Fibroblast of the conjunctiva (primary cell): ENCODE data around the gene CEP57.

Experiments
- DNase-seq: peaks from one replicate; pipeline ENCODE4 v3.0.0-alpha.2; 2010; ENCODE audit warnings: low read depth

Gene CEP57

DNA sequence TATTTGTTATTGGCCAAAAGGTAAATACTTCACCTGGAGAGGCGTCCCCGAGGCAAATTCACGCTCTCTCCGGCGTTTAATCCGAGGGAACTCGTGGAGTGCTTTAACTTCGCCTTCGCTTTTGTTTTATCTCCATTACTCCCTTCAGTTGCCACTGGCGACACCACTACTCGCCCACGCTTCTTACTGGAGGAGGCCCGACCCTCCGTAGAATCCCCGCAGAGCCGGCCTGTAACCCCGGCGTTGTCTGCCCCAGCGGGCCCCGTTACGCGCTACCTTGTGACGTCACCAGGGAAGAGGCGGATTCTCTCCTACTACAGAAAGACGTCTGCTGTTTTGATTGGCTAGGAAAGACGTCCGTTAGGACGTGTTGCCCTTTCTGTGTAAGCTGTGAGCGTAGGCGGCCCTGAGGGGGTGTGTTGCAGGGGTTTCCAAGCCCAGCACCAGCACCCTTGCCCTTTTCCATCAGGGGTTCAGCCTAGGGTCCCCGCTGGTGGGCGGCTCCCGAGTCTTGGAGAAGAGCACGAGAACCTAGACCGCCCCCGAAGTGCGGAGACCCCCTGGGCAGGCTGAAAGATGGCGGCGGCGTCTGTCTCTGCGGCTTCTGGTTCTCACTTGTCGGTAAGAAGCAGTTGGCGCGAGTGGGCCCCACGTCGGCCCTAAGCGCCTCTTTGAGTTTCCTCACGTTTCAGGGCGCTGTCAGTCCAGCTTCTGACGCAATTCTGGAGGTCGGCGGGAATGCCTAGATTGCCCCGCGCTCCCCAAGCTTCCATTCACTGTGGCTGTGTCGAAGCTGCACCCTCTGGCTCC lies at the start of gene CEP57:
CEP57 (plus strand) TSS at position 376 of the 810 bp plus-strand sequence; CDS start at position 577, 201 bp downstream.
- peak; percentile 98 for DNase-seq

DNA sequence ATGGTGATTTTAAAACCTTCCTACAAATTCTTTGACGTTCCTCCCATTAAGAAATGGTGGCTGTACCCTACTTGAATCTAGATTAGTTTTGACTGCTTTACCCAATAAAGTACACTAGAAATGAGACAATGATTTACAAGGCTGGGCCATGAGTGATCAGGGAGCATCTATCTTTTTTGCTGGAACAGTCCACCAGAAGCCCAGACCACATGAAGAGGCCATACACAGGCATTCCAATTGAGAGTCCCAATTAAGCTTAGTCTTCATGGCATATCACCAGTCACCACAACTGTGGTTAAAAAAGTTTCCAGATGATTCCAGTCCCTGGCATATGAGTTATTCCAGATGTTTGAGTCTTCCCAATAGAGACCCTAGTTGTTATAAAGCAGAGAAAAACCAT lies 40.2 kb upstream of the CEP57 start:
- no peak for DNase-seq

DNA sequence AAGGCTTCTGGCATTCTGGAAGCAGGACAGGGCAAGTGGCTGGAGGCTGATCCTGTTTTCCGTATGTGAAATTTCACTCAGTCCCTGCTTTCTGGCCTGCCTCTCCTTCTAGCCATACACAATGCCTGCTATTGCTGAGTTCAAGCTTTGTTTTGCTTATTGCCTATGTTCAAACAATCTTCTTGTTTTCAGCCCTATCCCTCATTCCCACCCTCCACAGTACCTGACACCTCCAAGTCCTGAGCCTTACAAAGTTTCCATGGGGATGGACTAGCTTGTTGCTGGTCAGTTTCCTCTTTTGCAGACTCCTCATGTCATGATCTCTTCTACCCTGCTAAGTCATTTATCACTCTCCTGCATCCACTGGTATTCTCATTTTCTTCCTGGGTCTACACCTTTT lies 38.8 kb upstream of the CEP57 start:
- no peak for DNase-seq

GRCh38 chr11:95760941-95761340 lies 29.4 kb upstream of the CEP57 start:
- no peak for DNase-seq

DNA sequence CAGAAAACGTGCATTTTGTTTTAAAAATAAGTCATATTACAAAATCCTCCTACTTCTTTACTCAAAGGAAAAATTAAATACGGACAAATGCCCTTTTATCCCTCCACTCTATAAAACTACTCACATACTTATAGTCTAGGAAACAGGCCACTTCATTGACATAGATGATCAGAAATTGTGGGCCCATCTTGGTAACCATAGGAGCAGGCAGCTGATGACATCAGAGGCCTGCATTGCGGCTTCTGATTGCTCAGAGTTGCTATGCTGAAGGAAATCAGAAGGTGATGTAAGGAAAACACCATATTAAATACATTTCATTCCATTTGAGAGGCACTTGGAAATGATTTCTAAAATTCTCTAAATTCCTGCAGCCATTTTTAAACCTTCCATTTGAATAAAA lies 27.8 kb upstream of the CEP57 start:
- no peak for DNase-seq

- peak; percentile 53 for DNase-seq
Observed at GRCh38 chr11:95764267-95764898, 25.9 kb upstream of the CEP57 start.

DNA sequence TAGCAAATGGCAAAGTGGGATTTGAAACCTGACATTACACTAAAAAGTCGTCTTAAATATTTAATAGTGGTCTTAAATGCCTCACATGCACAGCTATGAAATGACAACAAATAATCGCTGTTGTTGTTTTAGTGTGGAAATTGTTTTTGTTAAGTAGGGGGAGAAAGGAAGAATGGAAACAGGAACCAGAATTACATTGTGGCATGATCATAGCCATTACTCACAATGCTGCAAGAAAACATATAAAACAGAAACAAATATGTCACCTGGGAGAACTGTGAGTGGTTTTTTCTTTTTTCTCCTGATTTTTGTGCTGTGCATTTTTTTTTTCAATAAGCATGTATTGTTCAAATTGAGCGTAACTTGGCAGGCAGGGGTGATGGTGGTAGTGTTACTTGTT lies 23.6 kb upstream of the CEP57 start:
- DNase-seq, result no peak

- DNase-seq, result peak; percentile 48
Observed at GRCh38 chr11:95767498-95767897, 22.8 kb upstream of the CEP57 start.

DNA sequence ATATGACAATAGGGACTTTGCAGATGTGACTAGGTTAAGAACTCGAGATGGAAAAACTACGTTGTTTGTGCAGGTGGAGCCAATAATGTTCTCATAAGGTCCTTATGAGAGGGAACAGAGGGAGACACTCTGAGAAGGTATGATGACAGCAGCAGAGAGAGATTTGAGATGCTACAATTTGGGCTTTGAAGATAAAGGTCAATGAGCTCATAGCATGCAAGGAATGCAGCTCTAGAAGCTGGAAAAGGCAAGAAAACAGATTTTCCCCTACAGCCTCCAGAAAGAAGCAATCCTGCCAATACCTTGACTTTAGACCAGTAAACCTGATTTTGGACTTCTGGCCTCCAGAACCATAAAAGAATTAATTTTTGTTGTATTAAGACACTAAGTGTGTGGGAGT lies 21.8 kb upstream of the CEP57 start:
- DNase-seq, result no peak

GRCh38 chr11:95776859-95777258 lies 13.4 kb upstream of the CEP57 start:
- no peak for DNase-seq

GRCh38 chr11:95778699-95779098 lies 11.6 kb upstream of the CEP57 start:
- DNase-seq, result no peak

- DNase-seq, result no peak
Observed at GRCh38 chr11:95780544-95780943, 9.8 kb upstream of the CEP57 start.

GRCh38 chr11:95788921-95789505 lies 1.3 kb upstream of the CEP57 start:
- DNase-seq, result no peak

GRCh38 chr11:95789506-95790122 lies 684 bp upstream of the CEP57 start, which contains the start of gene FAM76B:
Gene FAM76B, minus strand, starts transcription at chr11:95789782. Its CDS starts 304 bp downstream, at chr11:95789478.
- DNase-seq, result peak; percentile 98

DNA sequence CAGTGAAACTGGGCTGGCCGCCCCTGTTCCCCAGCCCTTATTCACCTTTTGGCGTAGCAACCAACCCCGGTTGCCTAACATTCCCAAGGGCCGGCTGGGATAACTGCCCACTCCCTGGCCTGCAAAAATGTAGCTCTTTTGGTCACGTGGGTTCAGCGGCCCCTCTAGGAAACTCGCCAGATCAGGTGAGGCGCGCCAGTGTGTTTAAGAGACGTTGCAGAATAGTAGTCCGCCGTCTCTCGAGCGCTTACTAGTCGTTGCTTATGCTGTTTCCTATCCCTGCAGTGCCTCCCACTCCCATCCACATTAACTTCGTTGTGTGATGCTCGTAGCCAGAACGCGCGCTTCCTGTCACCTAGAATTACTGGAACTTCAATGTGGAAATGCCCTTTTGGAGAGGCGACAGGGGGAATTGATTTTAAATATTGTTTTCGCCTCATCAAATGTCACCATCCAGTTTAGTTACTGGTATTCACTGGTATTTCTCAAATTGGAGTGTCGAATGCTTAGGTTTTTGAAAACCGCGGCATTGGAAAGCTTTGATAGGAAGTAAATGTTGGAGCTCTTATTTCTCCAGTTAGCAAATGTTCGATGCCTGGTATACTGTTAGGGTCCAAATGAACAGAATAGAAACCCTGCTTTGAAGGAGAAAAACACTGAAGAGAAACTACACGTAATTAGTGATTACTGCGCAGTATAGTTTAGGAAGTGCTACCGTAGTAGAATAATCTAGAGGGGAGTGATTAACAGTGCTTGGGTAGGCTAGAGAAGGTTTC lies 823 bp downstream of the CEP57 start:
- DNase-seq, result peak; percentile 33

DNA sequence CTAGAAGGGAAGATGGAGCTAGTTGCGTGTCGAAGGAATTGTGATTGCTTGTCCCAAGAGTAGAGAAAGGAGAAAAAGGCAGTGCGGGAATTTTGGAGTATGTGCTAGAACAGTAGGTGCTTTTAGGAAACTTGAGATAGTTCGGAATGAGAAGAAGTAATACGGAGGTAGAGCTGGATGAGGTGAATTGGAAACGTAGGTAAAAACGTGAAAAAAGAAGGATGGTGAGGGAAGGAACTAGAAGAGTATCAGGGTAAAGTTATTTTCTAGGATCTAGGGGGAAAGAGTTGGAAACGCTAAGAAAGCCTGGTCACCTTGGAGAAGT lies 1.4 kb downstream of the CEP57 start:
- DNase-seq, result no peak

GRCh38 chr11:95792200-95792599 lies 1.9 kb downstream of the CEP57 start:
- no peak for DNase-seq

DNA sequence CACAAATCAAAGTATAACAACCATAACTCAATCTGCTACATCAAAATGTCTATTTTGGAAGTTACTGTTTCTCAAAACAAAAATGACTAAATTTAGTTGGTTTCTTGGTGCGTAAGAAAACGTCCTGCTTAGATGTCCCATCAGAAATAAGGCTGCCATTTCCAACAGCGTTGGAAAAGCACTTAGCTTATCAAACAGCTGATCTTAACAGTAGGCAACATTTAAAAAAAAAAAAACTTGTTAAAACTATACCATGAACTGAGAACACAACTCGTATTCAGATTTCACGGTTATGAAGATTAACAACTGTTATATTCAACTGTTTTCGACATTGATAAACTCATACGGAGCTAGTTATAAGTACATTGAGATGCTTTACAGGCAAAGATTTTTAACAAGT lies 2.4 kb downstream of the CEP57 start:
- DNase-seq, result no peak

- no peak for DNase-seq
Observed at GRCh38 chr11:95793116-95793515, 2.8 kb downstream of the CEP57 start.

GRCh38 chr11:95794086-95794485 lies 3.8 kb downstream of the CEP57 start:
- DNase-seq, result no peak

DNA sequence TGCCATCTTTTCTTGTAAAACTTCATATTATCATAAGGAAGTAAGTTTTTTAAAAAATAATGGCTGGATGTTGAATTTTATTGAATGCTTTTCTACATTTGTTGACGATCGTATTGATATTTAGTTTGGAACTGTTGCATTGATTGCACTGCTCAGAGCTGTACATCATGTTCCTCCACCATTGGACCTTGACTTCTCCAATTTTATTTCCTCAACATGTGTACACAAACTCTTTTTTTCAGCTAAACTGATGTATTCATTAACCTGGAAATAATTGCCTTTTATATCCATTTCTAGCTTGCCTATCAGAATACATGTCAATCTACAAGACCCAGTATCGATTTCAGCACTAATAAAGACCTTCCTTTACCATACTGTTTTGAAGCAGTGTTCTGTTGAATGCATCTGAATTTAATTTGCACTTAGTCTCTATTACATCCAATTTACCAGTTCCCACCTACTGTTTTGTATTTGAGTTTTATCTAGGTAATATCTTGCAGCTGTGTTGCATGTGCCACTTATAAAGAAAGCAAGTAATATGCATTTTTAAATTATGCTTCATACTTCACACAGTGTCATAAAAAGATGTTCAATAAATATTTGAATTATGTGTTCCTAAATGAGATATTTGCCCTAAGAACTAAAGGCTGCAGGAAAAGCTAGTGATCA lies 5.5 kb downstream of the CEP57 start:
- DNase-seq, result no peak

- no peak for DNase-seq
Observed at GRCh38 chr11:95796501-95796900, 6.2 kb downstream of the CEP57 start.
